B cell (primary cell): ENCODE results near the gene KCNT2. TPM values are rescaled to one million over a fixed set of nuclear protein-coding genes. Genes with fewer than 3 reads are reported as not detected.
"Not testable (repeated sequence)": the region's sequence is repeated elsewhere in the genome, so short reads cannot be mapped to it uniquely, and the experiment has no call there.

Experiments used
- ATAC-seq: fragments of 200-7000 bp; cut with Tn5 transposase; one replicate; pipeline ENCODE4 v1.10.0; 2021; ENCODE audit warnings: low read depth, mild to moderate bottlenecking, moderate number of reproducible peaks, moderate library complexity
- CTCF ChIA-PET: fragments of 350-600 bp; sonication (Branson Sonifier 250); formaldehyde crosslinking; loops from one replicate; lab custom pipeline; 2021; ENCODE audit warnings: antibody characterized with exemption, inconsistent platforms; lab: Charles Lee
- POLR2A ChIA-PET: fragments of 350-600 bp; sonication (Branson Sonifier 250); formaldehyde crosslinking; loops from one replicate; lab custom pipeline; 2021; ENCODE audit warnings: antibody characterized with exemption; lab: Charles Lee
- DNase-seq: peaks from one replicate; pipeline ENCODE4 v3.0.0; 2013
- H2AFZ ChIP-seq: 2 replicates; pipeline ENCODE4 v1.6.1; 2012; ENCODE audit warnings: mild to moderate bottlenecking, low read depth, low read length; ENCODE audit not compliant: insufficient read depth, poor library complexity, severe bottlenecking
- H3K27ac ChIP-seq, 2 donors: 1 replicate in 1 of 2; 2 replicates in 1 of 2; pipeline ENCODE4 v1.5.1; 2012 to 2013; ENCODE audit warnings: low read length in 2 of 2, mild to moderate bottlenecking in 2 of 2, moderate library complexity in 1 of 2
- H3K27me3 ChIP-seq, 4 experiments: fragments of 200-600 bp in 1 of 4; sonication (generic) in 1 of 4; replicated peaks in 1 of 4; 1 replicate in 2 of 4; 2 replicates in 2 of 4; pipeline versions ENCODE4 v1.6.1 to v1.7.0; 2013 to 2016; ENCODE audit warnings: low read length in 3 of 4, mild to moderate bottlenecking in 2 of 4, mixed read lengths in 1 of 4, moderate library complexity in 1 of 4; ENCODE audit not compliant: insufficient read depth in 4 of 4, control insufficient read depth in 3 of 4; ENCODE audit errors: control extremely low read depth in 1 of 4
- H3K36me3 ChIP-seq, 2 experiments: replicated peaks in 1 of 2; 1 replicate in 1 of 2; 2 replicates in 1 of 2; pipeline versions ENCODE4 v1.6.1 to v1.7.1; 2013; ENCODE audit warnings: low read length in 1 of 2; ENCODE audit not compliant: insufficient read depth in 2 of 2, control insufficient read depth in 1 of 2; ENCODE audit errors: control extremely low read depth in 1 of 2, extremely low read depth in 1 of 2
- H3K4me1 ChIP-seq, 2 donors: fragments of 200-600 bp in 1 of 2; sonication (generic) in 1 of 2; 1 replicate in 1 of 2; 2 replicates in 1 of 2; pipeline versions ENCODE4 v1.5.1 to v1.6.1; 2013 to 2017; ENCODE audit warnings: low read length in 2 of 2; ENCODE audit not compliant: control insufficient read depth in 2 of 2, insufficient read depth in 2 of 2
- H3K4me2 ChIP-seq: replicated peaks from 2 replicates; pipeline ENCODE3; 2012; ENCODE audit warnings: mild to moderate bottlenecking, low read depth, low read length; ENCODE audit not compliant: poor library complexity, severe bottlenecking
- H3K4me3 ChIP-seq, 5 experiments: fragments of 200-600 bp in 1 of 5; sonication (generic) in 1 of 5; 1 replicate in 3 of 5; 2 replicates in 2 of 5; pipeline versions ENCODE4 v1.5.1 to v1.7.0; 2011 to 2016; ENCODE audit warnings: low read length in 4 of 5, mild to moderate bottlenecking in 4 of 5, low read depth in 2 of 5, control low read depth in 1 of 5, moderate library complexity in 1 of 5; ENCODE audit not compliant: insufficient read depth in 1 of 5; ENCODE audit errors: control extremely low read depth in 1 of 5, extremely low read depth in 1 of 5
- H3K79me2 ChIP-seq: fragments of 200-600 bp; sonication (generic); one replicate; pipeline ENCODE4 v1.6.0; 2016; ENCODE audit warnings: low read length; ENCODE audit not compliant: control insufficient read depth, insufficient read depth
- H3K9ac ChIP-seq: fragments of 200-600 bp; sonication (generic); 2 replicates; pipeline ENCODE4 v1.6.1; 2017; ENCODE audit warnings: mild to moderate bottlenecking, low read length, moderate library complexity
- H3K9me3 ChIP-seq, 3 donors: one replicate each; pipeline versions ENCODE4 v1.6.1 to v1.7.1; 2013; ENCODE audit warnings: low read length in 2 of 3; ENCODE audit not compliant: control insufficient read depth in 2 of 3, insufficient read depth in 1 of 3; ENCODE audit errors: control extremely low read depth in 1 of 3
- H4K20me1 ChIP-seq: 2 replicates; pipeline ENCODE4 v1.6.0; 2012; ENCODE audit warnings: mild to moderate bottlenecking, low read length; ENCODE audit not compliant: insufficient read depth, control insufficient read depth, poor library complexity, severe bottlenecking
- H3K27ac Mint-ChIP-seq: one replicate; pipeline ENCODE4 v1.8.0; 2021; ENCODE audit warnings: mixed read lengths
- H3K27me3 Mint-ChIP-seq: one replicate; pipeline ENCODE4 v1.8.0; 2021; ENCODE audit warnings: mixed read lengths
- H3K4me1 Mint-ChIP-seq: one replicate; pipeline ENCODE4 v1.8.0; 2021; ENCODE audit warnings: mixed read lengths
- H3K4me3 Mint-ChIP-seq: one replicate; pipeline ENCODE4 v1.8.0; 2021; ENCODE audit warnings: mixed read lengths
- H3K9me3 Mint-ChIP-seq: one replicate; pipeline ENCODE4 v1.8.0; 2022; ENCODE audit warnings: mixed read lengths; ENCODE audit not compliant: insufficient read depth
- EZH2 ChIP-seq: IDR thresholded peaks from 2 replicates; pipeline ENCODE4 v1.6.1; 2012; ENCODE audit warnings: borderline replicate concordance, low read depth, mild to moderate bottlenecking, moderate library complexity, low read length; ENCODE audit not compliant: insufficient read depth, poor library complexity, severe bottlenecking
- WGBS: methylation state at CpG from one replicate; pipeline ENCODE4 v1.1.5; 2013; ENCODE audit warnings: missing lambda C conversion rate; ENCODE audit not compliant: insufficient coverage; 5-methylcytosine and 5-hydroxymethylcytosine counted together
- intact Hi-C: fragments of 100-400 bp; cut with micrococcal nuclease; formaldehyde crosslinking; loops from one replicate; pipeline ENCODE4 v1.10.0; 2022
- polyA plus RNA-seq: library from polyadenylated mRNA; depleted of rRNA; stranded (reverse); fragments of >200 nt; gene quantifications from 2 replicates; pipeline ENCODE4 v1.2.3, GENCODE V29; 2012
- total RNA-seq, 2 donors: library from RNA; stranded (reverse); fragments of 120-200 nt in 1 of 2; gene quantifications; 1 replicate in 1 of 2; 2 replicates in 1 of 2; pipeline versions ENCODE4 v1.2.3 to v1.2.4, GENCODE V29; 2013 to 2022
- TF ChIP-seq, protein P1 (sequence below): fragments of 200-600 bp; IDR thresholded peaks from one replicate; pipeline ENCODE4 v1.8.0; 2022; ENCODE audit warnings: antibody characterized with exemption, mild to moderate bottlenecking

KCNT2 gene
- total and polyA plus RNA-seq, 2 donors (not counting 1 experiment from before 2014, with no cell fraction given) = not detected

DNA sequence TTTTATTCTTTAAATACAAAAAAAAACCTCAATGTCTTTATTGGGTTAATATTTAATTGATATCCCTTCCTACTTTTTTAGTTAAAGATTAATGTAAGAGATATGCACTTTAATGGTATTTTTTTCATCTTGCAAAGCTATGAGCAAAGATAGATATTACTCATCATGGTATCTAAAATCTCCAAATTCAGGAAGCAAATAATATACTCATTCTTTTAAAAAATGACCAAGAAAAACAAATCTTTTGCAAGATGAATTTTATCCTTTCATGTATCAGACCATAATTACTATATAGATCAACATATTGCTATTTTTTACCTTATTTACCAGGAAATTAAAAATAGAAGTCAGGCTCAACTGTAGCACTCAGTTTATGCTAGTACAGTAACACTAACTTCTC lies 330.4 kb downstream of the KCNT2 start:
- H3K9ac ChIP-seq = no peak overlapping the region
- CTCF ChIA-PET = no interaction called here
- no peak overlapping the region for H3K4me2 ChIP-seq
- intact Hi-C loops = no loop called here
- H4K20me1 ChIP-seq = no peaks in the 10 kb centered on the region
- no peaks in the 10 kb centered on the region for H3K36me3 ChIP-seq
- no peaks in the 10 kb centered on the region for H3K27me3 Mint-ChIP-seq
- H3K9me3 Mint-ChIP-seq = no peaks in the 10 kb centered on the region
- H3K4me1 ChIP-seq = no peaks in the 10 kb centered on the region
- no peak overlapping the region for H3K27ac ChIP-seq
- POLR2A ChIA-PET = no interaction called here
- no peaks in the 10 kb centered on the region for H3K4me1 Mint-ChIP-seq
- TF ChIP-seq EZH2 = no peak
- TF ChIP-seq, protein P1, sequence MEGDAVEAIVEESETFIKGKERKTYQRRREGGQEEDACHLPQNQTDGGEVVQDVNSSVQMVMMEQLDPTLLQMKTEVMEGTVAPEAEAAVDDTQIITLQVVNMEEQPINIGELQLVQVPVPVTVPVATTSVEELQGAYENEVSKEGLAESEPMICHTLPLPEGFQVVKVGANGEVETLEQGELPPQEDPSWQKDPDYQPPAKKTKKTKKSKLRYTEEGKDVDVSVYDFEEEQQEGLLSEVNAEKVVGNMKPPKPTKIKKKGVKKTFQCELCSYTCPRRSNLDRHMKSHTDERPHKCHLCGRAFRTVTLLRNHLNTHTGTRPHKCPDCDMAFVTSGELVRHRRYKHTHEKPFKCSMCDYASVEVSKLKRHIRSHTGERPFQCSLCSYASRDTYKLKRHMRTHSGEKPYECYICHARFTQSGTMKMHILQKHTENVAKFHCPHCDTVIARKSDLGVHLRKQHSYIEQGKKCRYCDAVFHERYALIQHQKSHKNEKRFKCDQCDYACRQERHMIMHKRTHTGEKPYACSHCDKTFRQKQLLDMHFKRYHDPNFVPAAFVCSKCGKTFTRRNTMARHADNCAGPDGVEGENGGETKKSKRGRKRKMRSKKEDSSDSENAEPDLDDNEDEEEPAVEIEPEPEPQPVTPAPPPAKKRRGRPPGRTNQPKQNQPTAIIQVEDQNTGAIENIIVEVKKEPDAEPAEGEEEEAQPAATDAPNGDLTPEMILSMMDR = no peak
- H3K79me2 ChIP-seq = no peaks in the 10 kb centered on the region
- DNase-seq (no peak), ATAC-seq (no peak)
- H3K4me3 ChIP-seq = no peak overlapping the region
- H3K27ac Mint-ChIP-seq = no peak overlapping the region
- H3K4me3 Mint-ChIP-seq = no peak overlapping the region
- peaks cover 0 to 2% (median 0%) of the 10 kb centered on the region in 3 donors for H3K9me3 ChIP-seq
- H2AFZ ChIP-seq = no peak overlapping the region
- no peaks in the 10 kb centered on the region for H3K27me3 ChIP-seq

DNA sequence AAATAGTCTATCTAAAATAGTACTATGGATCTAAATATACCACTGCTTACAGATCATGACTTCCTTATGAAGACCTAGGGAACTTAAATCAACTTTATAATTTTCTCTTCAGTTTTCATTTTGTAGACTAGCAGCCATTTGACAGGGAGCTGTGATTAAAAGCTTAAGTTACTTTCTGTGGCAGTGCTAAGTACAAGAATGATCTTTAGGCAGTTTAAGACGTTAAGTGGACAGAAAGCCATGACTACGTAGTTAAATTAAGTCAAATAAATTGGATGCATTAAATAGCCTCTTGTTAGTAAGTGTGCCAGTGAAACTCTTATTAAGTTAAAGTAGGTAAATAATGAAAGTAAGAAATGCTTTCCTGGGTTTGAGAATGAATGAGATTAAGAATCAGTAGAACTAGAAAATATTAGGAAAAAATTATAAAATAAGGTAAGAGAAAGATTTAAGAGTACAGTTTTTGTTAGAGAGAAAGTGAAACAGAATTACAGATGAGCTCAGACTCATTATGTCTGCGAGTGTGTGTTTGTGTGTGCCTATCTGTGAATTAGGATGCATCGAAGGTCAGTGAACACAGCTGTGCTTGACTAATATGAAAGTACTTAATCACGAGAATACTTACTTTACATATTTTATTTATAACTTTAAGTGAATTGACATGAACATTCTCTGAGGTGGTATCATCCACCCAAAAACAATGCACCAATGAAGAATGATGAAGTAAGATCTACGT lies 336.9 kb downstream of the KCNT2 start:
- no peak overlapping the region for H3K27ac Mint-ChIP-seq
- Histone ChIP-seq H3K36me3 (no peaks in the 10 kb centered on the region), H3K4me3 (no peak overlapping the region), H3K4me2 (no peak overlapping the region), H3K79me2 (no peaks in the 10 kb centered on the region), H3K9ac (no peak overlapping the region), H4K20me1 (no peaks in the 10 kb centered on the region), H3K9me3 (no peaks in the 10 kb centered on the region), H2AFZ (no peak overlapping the region), H3K4me1 (no peaks in the 10 kb centered on the region), H3K27me3 (peaks cover 0 to 2% (median 0%) of the 10 kb centered on the region in 4 experiments), H3K27ac (no peak overlapping the region)
- H3K4me1 Mint-ChIP-seq = no peaks in the 10 kb centered on the region
- H3K4me3 Mint-ChIP-seq = no peak overlapping the region
- ChIA-PET CTCF (no interaction called here), POLR2A (no interaction called here)
- DNase-seq (no peak), ATAC-seq (no peak)
- intact Hi-C loops = no loop called here
- WGBS = 70% methylated on average over 2 of the region's 6 CpGs
- H3K9me3 Mint-ChIP-seq = no peaks in the 10 kb centered on the region
- H3K27me3 Mint-ChIP-seq = no peaks in the 10 kb centered on the region
- TF ChIP-seq, protein P1 = no peak
- TF ChIP-seq EZH2 = no peak

DNA sequence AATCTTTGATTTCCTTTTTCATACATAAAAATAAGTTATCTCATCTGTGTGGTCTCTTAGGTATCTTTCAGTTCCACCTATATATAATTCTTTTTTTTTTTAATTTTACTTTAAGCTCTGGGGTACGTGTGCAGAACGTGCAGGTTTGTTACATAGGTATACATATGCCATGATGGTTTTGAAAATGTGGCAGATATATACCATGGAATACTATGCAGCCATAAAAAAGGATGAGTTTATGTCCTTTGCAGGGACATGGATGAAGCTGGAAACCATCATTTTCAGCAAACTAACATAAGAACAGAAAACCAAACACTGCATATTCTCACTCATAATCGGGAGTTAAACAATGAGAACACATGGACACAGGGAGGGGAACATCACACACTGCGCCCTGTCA lies 345.2 kb downstream of the KCNT2 start:
- H3K4me3 Mint-ChIP-seq, H3K9ac ChIP-seq, H4K20me1 ChIP-seq, H3K4me3 ChIP-seq, H3K4me2 ChIP-seq, H3K27ac Mint-ChIP-seq, intact Hi-C loops, H3K9me3 ChIP-seq, H3K27me3 Mint-ChIP-seq, H3K9me3 Mint-ChIP-seq, H3K4me1 Mint-ChIP-seq, DNase-seq, H3K27me3 ChIP-seq, POLR2A ChIA-PET, H3K36me3 ChIP-seq, H3K79me2 ChIP-seq, ATAC-seq, H2AFZ ChIP-seq, CTCF ChIA-PET, H3K27ac ChIP-seq, H3K4me1 ChIP-seq: not testable (repeated sequence)
- WGBS = no CpG with 5 or more reads among the region's 4 CpGs
